Central memory CD4-positive, alpha-beta T cell (primary cell): ENCODE data around the gene RBFOX2.
"Not testable (repeated sequence)": the region's sequence is repeated elsewhere in the genome, so short reads cannot be mapped to it uniquely, and the experiment has no call there.

Source experiments
- DNase-seq: peaks from one replicate; pipeline ENCODE4 v3.0.0; 2022
- total RNA-seq, 3 experiments: gene quantifications; one replicate each; lab custom pipeline; 2026; lab: John Stamatoyannopoulos, UW

The RBFOX2 gene
- 0.77 to 12.1 (median 2.9) reads per million in 3 experiments for total RNA-seq

- peak; percentile 37 for DNase-seq
Observed at GRCh38 chr22:36028646-36029405, at the start of gene RBFOX2. RBFOX2 (minus strand) TSS chr22:36028824; CDS start chr22:36028425, 399 bp downstream.

GRCh38 chr22:36077271-36077670, 48.6 kb upstream of the RBFOX2 start:
- DNase-seq = no peak

DNA sequence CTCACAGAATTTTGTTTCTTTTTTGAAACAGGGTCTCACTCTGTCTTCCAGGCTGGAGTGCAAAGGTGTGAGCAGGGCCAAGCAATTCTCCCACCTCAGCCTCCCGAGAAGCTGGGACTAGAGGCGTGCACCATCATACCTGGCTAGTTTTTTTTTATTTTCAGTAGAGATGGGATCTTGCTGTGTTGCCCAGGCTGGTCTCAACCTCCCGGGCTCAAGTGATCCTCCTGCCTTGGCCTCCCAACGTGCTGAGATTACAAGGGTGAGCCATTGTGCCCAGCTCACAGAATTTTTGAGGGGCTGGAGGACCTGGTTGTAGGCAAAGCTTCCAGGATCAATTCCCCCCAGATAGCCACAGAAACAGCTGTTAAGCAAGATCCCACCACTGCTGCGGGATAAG, 47.1 kb upstream of the RBFOX2 start:
- no peak for DNase-seq

DNA sequence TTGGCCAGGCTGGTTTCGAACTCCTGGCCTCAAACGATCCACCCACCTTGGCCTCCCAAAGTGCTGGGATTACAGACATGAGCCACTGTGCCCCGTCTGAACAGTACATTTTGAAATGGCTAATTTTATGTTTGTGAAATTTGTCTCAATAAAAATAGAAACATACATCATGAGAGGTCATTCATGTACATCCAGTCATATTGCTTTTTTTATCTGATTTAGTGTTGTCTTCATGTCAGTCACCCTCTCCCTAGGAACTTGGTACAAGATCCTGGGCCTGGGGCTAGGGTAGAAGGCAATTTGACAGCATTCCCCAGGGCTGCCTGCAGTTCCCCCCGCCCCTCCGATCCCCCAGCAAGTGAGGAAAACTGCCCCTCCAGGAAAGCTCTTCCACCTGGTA, 46.6 kb upstream of the RBFOX2 start:
- no peak for DNase-seq

- no peak for DNase-seq
Observed at GRCh38 chr22:36073476-36073875, 44.9 kb upstream of the RBFOX2 start.

DNA sequence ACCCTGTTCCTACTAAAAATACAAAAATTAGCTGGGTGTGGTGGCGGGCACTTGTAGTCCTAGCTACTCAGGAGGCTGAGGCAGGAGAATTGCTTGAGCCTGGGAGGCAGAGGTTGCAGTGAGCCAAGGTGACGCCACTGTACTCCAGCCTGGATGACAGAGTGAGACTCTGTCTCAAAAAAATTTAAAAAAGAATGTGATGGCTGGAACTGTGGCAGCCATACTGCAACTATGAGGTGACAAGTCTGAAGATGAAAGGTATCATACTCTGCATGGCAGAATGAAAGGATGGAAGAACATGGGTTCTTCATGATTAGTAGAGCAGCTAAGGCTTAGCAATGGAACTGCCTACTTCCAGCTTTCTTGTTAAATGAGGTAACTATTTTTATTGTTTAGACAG, 42.0 kb upstream of the RBFOX2 start:
- DNase-seq = not testable (repeated sequence)

DNA sequence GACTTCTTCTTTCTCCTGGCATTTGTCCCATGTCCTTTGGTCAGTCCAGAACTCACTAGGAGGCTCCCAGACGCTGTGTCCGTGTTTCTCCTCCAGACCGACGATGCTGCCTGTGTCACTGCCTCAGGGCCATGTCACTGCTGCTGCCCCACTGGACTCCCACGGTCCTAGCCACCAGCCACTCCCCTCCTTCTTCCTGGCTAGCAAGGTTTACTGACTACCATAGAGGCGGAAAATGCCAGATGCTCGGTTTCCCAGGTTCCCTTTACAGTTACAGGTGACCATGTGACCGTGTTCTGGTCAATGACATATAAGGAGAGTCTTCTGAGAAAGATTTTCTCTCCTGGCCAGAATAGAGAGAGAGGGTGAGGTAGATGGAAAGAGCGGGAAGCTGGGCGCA, 40.7 kb upstream of the RBFOX2 start:
- DNase-seq = no peak

DNA sequence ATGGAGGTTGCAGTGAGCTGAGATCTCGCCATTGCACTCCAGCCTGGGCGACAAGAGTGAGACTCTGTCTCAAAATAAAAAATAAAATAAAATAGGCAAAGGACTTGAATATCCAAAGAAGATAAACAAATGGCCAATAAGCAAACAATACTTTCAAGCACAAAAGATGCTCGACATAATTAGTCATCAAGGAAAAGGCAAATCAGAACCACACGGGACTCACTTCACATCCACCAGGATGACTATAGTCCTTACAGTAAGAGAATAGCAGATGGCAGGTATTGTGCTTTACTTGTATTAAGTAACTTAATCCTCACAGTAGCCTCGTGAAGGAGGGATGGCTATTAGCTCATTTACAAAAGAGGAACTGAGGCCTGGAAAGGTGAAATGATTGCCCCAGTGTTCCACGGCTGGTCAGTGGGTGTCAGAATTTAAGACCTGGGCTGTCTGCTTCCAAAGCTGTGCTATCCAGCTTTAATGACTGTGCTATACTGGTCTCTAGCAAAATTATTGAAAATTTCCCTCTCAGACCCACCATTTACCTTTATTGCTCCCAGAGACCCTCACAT, 40.2 kb upstream of the RBFOX2 start:
- no peak for DNase-seq

- DNase-seq = no peak
Observed at GRCh38 chr22:36067235-36067558, 38.6 kb upstream of the RBFOX2 start.

- DNase-seq = peak; percentile 52
Observed at GRCh38 chr22:36065775-36066544, 37.3 kb upstream of the RBFOX2 start.

DNA sequence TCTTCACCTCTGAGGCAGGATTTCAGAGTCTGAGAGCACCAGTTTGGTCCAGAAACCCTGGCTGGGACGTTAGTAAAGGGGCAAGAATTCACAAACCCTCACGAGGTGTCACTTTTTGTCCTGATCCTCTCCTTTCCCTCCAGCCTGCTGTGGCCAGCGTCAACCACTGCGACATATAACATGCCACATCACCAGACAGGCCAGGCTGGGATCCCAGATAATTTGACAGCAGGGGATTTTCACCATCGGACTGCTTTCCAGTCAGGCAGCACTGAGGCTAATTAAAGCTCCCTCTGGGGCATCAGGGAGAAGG, 36.8 kb upstream of the RBFOX2 start:
- DNase-seq = no peak

DNA sequence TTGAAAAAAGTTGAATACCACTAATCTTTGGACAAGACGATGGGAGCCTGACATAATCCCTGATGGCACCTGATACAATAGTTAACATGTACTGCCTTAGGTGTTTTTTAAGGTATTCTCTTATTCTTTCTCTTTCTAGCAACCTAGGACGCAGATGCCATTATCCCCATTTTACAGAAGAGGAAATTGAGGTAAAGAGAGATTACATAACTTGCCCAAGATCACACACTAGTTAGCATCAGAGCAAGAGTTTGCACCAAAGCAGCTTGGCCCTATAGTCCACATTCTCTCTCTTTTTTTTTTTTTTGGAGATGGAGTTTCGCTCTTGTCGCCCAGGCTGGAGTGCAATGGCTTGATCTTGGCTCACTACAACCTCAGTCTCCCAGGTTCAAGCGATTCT, 35.7 kb upstream of the RBFOX2 start:
- DNase-seq = no peak

- DNase-seq = no peak
Observed at GRCh38 chr22:36056980-36057379, 28.4 kb upstream of the RBFOX2 start.

GRCh38 chr22:36055376-36056295, 27.0 kb upstream of the RBFOX2 start:
- no peak for DNase-seq

DNA sequence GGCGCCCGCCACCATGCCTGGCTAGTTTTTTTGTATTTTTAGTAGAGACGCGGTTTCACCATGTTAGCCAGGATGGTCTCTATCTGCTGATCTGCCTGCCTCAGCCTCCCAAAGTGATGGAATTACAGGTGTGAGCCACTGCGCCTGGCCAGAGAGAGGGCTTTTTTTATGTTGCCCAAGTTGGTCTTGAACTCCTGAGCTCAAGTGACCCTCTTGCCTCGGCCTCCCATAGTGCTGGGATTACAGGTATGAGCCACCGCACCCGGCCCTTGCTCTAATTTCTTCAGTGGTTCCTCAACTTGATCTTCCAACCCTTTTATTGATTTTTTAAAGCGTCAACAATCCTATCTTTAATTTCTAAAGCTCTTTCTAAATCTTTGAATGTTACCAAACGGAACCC, 25.8 kb upstream of the RBFOX2 start:
- not testable (repeated sequence) for DNase-seq

- no peak for DNase-seq
Observed at GRCh38 chr22:36053242-36054147, 24.9 kb upstream of the RBFOX2 start.

GRCh38 chr22:36052505-36052941, 23.9 kb upstream of the RBFOX2 start:
- DNase-seq = no peak

DNA sequence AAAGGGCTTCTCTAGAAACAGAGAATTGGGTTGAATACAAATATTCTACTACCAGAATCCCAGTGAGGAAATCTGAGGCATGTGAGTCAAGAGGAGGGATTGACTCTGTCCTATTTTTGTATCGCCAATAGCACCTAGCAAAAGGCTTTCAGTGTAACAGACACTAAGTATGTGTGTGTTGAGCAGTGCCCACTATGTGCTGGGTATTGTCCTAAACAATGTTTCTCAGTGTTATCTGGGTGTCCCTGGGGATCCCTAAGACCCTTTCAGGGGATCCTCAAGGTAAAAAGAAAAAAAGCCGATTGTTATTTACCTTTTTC, 21.0 kb upstream of the RBFOX2 start:
- DNase-seq = no peak

DNA sequence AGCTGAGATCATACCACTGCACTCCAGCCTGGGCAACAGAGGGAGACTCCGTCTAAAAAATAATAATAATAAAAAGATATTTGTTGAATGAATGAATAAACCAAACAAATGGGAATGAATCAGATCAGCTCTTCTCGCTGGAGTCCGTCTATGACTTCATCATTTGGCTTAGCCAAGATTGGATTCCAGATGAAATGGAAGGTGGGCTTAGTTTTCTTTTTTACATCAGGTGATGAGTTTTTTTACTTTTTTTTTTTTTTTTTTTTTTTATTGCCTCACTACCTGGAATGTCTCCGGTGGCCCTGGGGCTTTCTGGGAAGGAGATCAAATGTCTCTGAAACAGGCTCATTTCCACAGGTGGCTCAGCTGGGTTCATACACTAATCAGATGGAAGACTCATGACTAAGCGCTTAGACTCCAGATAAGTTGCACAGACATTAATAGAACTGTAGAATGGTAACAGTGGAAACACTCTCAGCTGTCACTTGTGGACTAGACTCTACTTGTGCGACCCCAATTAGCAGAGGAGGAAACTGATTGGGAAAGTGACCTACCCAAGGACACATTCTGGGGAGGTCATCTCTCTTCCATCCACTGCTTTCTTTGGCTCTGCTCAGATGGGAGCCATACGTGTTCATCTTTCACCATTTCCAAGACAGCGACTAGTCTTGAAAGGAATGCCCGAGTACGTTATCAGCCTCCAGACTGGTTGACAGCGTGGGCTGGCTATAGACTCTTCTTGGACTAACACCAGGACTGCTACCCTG, 20.5 kb upstream of the RBFOX2 start:
- DNase-seq = no peak

DNA sequence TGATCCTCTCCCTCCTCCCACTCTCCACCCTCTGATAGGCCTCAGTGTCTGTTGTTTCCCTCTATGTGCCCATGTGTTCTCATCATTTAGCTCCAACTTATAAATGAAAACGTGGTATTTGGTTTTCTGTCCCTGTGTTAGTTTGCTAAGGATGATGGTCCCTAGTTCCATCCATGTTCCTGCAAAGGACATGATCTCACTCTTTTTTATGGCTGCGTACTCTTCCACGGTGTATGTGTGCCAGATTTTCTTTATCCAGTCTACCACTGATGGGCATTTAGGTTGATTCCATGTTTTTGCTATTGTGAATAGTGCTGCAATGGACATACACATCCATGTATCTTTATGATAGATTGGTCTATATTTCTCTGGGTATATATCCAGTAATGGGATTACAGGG, 15.9 kb upstream of the RBFOX2 start:
- DNase-seq = not testable (repeated sequence)

DNA sequence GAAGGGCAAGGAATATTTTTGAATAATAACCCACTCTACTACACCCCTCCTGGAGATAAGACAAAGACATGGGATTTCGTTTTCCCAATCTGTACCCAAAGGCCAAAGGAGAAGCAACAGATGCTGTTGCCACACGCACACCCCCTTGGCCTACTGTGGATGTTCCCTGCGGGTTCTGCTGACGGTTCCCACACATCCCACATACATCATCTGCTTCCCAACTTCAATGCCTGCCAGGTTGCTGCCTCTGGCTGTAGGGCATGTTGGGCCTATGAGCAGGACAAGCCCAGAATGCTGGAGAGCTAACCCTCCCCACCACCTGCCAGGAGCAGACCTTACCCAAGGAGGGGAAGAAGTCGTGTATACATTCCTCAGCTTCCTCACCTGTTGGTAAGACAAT, 13.6 kb upstream of the RBFOX2 start:
- no peak for DNase-seq
